ENCODE data around the gene EP300. TPM values are rescaled to one million over a fixed set of nuclear protein-coding genes. Genes with fewer than 3 reads are reported as not detected.

The EP300 gene
- total RNA-seq, 1 donor from 2014 or later: 57.9 TPM

DNA sequence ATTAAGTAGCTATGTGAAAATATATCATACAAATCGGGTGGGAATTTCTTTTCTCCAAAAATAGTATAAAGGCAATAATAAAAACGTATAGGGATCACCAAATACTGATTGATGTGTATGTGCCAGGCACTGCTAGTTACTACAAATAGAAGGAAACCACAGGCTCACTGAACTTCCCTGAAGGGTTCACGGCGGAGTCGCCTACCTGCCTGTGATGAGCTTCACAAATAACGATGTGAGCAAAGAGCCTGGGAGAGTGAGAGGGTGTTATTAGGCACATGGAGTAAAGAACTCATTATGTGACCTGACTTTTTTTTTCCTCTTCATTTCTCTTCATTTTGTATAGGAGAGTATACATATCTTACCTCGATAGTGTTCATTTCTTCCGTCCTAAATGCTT lies 76.8 kb downstream of the EP300 start:
- H3K36me3 Mint-ChIP-seq: peaks cover 37% of the 10 kb centered on the region
- no peak overlapping the region for H2AFZ ChIP-seq (replicated peaks)
- H3K27ac ChIP-seq: no peak overlapping the region
- H3K4me1 Mint-ChIP-seq: no peaks in the 10 kb centered on the region
- peaks cover 5% of the 10 kb centered on the region for H3K79me2 ChIP-seq (ENCODE audit: low read depth)
- TF ChIP-seq, protein P1, sequence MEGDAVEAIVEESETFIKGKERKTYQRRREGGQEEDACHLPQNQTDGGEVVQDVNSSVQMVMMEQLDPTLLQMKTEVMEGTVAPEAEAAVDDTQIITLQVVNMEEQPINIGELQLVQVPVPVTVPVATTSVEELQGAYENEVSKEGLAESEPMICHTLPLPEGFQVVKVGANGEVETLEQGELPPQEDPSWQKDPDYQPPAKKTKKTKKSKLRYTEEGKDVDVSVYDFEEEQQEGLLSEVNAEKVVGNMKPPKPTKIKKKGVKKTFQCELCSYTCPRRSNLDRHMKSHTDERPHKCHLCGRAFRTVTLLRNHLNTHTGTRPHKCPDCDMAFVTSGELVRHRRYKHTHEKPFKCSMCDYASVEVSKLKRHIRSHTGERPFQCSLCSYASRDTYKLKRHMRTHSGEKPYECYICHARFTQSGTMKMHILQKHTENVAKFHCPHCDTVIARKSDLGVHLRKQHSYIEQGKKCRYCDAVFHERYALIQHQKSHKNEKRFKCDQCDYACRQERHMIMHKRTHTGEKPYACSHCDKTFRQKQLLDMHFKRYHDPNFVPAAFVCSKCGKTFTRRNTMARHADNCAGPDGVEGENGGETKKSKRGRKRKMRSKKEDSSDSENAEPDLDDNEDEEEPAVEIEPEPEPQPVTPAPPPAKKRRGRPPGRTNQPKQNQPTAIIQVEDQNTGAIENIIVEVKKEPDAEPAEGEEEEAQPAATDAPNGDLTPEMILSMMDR (IDR thresholded peaks at IDR 0.05): no peak
- no peak for TF ChIP-seq EZH2 (IDR thresholded peaks at IDR 0.05)
- TF ChIP-seq EZH2phosphoT487 (IDR thresholded peaks at IDR 0.05): no peak
- no peak overlapping the region for H3K9ac ChIP-seq
- no peaks in the 10 kb centered on the region for H3K9me3 Mint-ChIP-seq
- H3K27me3 ChIP-seq: no peaks in the 10 kb centered on the region
- H3K27me3 Mint-ChIP-seq (ENCODE audit: insufficient read depth, low read depth): no peaks in the 10 kb centered on the region
- H3K36me3 ChIP-seq: peaks cover 32% of the 10 kb centered on the region
- no peak overlapping the region for H3K4me3 ChIP-seq
- H3K4me2 ChIP-seq: no peak overlapping the region
- peaks cover 37% of the 10 kb centered on the region for H3F3A ChIP-seq (ENCODE audit: low read depth)
- H3K4me1 ChIP-seq: no peaks in the 10 kb centered on the region
- DNase-seq (ENCODE audit: low spot score): no peak
- peaks cover 30% of the 10 kb centered on the region for H4K20me1 ChIP-seq (ENCODE audit: low read depth)
- no peaks in the 10 kb centered on the region for H3K9me3 ChIP-seq (ENCODE audit: low read depth)
- H3K4me3 Mint-ChIP-seq: no peak overlapping the region
- no peak overlapping the region for H3K27ac Mint-ChIP-seq

DNA sequence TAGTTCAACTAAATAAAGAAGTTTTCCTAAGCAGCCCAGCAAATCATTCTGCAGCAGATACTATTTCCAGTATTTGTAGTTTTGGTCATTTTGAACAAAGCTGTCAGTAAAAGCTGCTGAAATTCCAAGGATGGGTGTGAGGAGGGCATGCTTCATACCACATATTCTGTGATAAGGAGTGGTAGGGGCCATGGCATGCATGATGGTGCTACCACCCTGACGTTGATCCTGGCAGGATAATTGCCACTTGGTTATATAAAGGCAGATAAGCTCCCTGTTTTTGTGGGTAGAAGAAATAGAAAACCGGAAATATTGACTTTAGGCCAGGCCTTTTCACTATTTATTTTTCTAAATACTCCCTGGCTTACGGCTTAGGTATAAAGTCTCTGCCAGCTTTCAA lies 79.6 kb downstream of the EP300 start:
- H3K27me3 ChIP-seq: no peaks in the 10 kb centered on the region
- no peak overlapping the region for H3K9ac ChIP-seq
- no peaks in the 10 kb centered on the region for H3K27me3 Mint-ChIP-seq (ENCODE audit: insufficient read depth, low read depth)
- H3F3A ChIP-seq (ENCODE audit: low read depth): peaks cover 31% of the 10 kb centered on the region
- no peaks in the 10 kb centered on the region for H3K4me1 ChIP-seq
- no peak for TF ChIP-seq EZH2 (IDR thresholded peaks at IDR 0.05)
- TF ChIP-seq, protein P1 (IDR thresholded peaks at IDR 0.05): no peak
- H3K36me3 ChIP-seq: peaks cover 36% of the 10 kb centered on the region
- no peak overlapping the region for H3K4me2 ChIP-seq
- no peak overlapping the region for H3K27ac ChIP-seq
- H2AFZ ChIP-seq (replicated peaks): no peak overlapping the region
- DNase-seq (ENCODE audit: low spot score): no peak
- H3K4me1 Mint-ChIP-seq: no peaks in the 10 kb centered on the region
- peaks cover 5% of the 10 kb centered on the region for H3K79me2 ChIP-seq (ENCODE audit: low read depth)
- no peaks in the 10 kb centered on the region for H3K9me3 Mint-ChIP-seq
- no peaks in the 10 kb centered on the region for H3K9me3 ChIP-seq (ENCODE audit: low read depth)
- no peak overlapping the region for H3K4me3 Mint-ChIP-seq
- H3K4me3 ChIP-seq: no peak overlapping the region
- H3K27ac Mint-ChIP-seq: no peak overlapping the region
- peaks cover 23% of the 10 kb centered on the region for H4K20me1 ChIP-seq (ENCODE audit: low read depth)
- H3K36me3 Mint-ChIP-seq: peaks cover 43% of the 10 kb centered on the region

DNA sequence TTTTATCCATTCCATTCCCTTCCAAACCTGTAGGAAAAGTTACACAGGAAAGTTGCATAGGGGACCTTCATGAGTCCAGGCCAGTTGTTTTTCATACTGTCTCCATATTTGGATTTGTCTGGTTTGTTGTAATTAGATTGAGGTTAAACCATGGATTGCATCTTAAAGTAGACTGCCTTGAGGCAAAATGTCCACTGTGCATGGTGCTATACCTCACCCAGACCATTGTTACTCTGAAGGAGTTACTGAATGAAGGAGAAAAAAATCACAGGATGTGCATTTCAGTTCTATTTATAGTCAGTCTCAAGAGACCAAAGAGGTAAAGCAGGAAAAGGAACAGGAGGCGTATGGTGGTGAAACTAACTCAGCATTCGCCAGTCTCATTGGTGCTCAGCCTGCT lies 83.2 kb downstream of the EP300 start:
- Histone ChIP-seq H3K79me2 (ENCODE audit: low read depth) (no peaks in the 10 kb centered on the region), H3K4me3 (no peak overlapping the region), H3K27ac (no peak overlapping the region), H2AFZ (replicated peaks) (no peak overlapping the region), H3K27me3 (no peaks in the 10 kb centered on the region), H3K4me2 (no peak overlapping the region), H4K20me1 (ENCODE audit: low read depth) (peaks cover 16% of the 10 kb centered on the region), H3K36me3 (peaks cover 29% of the 10 kb centered on the region), H3K9me3 (ENCODE audit: low read depth) (no peaks in the 10 kb centered on the region), H3F3A (ENCODE audit: low read depth) (peaks cover 30% of the 10 kb centered on the region), H3K4me1 (no peaks in the 10 kb centered on the region), H3K9ac (no peak overlapping the region)
- DNase-seq (ENCODE audit: low spot score): no peak
- Mint-ChIP-seq H3K27ac (no peak overlapping the region), H3K36me3 (peaks cover 40% of the 10 kb centered on the region), H3K4me3 (no peak overlapping the region), H3K4me1 (no peaks in the 10 kb centered on the region), H3K27me3 (ENCODE audit: insufficient read depth, low read depth) (peaks cover 2% of the 10 kb centered on the region), H3K9me3 (no peaks in the 10 kb centered on the region)
- TF ChIP-seq EZH2 (IDR thresholded peaks at IDR 0.05) (no peak), EZH2phosphoT487 (IDR thresholded peaks at IDR 0.05) (no peak)
- TF ChIP-seq, protein P1 (IDR thresholded peaks at IDR 0.05): no peak

Data from neural progenitor cell (in vitro differentiated cells).